HepG2 (cell line): ENCODE data around the gene NAALADL1. TPM values are rescaled to one million over a fixed set of nuclear protein-coding genes. Genes with fewer than 3 reads are reported as not detected.

Source experiments
- HDAC2 ChIP-seq: sonication (generic); formaldehyde crosslinking; IDR thresholded peaks from 2 replicates; pipeline ENCODE4 v1.4.0; 2020; ENCODE audit warnings: missing genetic modification reagents
- KLF11 ChIP-seq: IDR thresholded peaks from 2 replicates; pipeline ENCODE4 v1.6.1; 2016; ENCODE audit warnings: missing compliant biosample characterization
- PAXIP1 ChIP-seq: sonication (generic); formaldehyde crosslinking; conservative IDR thresholded peaks from 2 replicates; pipeline ENCODE4 v1.4.0; 2020; ENCODE audit warnings: mild to moderate bottlenecking, missing genetic modification reagents, moderate library complexity
- POLR2G ChIP-seq: fragments of 200-400 bp; formaldehyde crosslinking; IDR thresholded peaks from 2 replicates; pipeline ENCODE4 v1.6.1; 2018; ENCODE audit warnings: mild to moderate bottlenecking, low read depth, low read length, moderate library complexity
- RFXAP ChIP-seq: sonication (generic); formaldehyde crosslinking; IDR thresholded peaks from 2 replicates; pipeline ENCODE4 v1.4.0; 2020; ENCODE audit warnings: missing genetic modification reagents, borderline replicate concordance
- SOX13 ChIP-seq, 3 experiments: fragments of 450-650 bp in 1 of 3; sonication (generic) in 1 of 3; formaldehyde crosslinking in 1 of 3; IDR thresholded peaks in 2 of 3; conservative IDR thresholded peaks in 1 of 3; 2 replicates each; pipeline versions ENCODE4 v1.5.0 to v1.6.1; 2016 to 2020; ENCODE audit warnings: antibody characterized with exemption in 1 of 3, mild to moderate bottlenecking in 1 of 3, missing compliant biosample characterization in 1 of 3, missing genetic modification reagents in 1 of 3, moderate library complexity in 1 of 3
- TEAD3 ChIP-seq: optimal IDR thresholded peaks from 2 replicates; pipeline ENCODE3; 2016; ENCODE audit warnings: borderline replicate concordance
- TFDP1 ChIP-seq: IDR thresholded peaks from 2 replicates; pipeline ENCODE4 v1.6.1; 2016; ENCODE audit warnings: missing compliant biosample characterization, missing genetic modification reagents, borderline replicate concordance
- ZBTB34 ChIP-seq: sonication (generic); formaldehyde crosslinking; IDR thresholded peaks from 2 replicates; pipeline ENCODE4 v1.8.0; 2022; ENCODE audit warnings: mild to moderate bottlenecking, missing genetic modification reagents
- ZBTB7A ChIP-seq: sonication (generic); formaldehyde crosslinking; IDR thresholded peaks from 2 replicates; pipeline ENCODE4 v1.8.0; 2022; ENCODE audit warnings: mild to moderate bottlenecking, missing genetic modification reagents
- ZNF687 ChIP-seq: sonication (generic); formaldehyde crosslinking; IDR thresholded peaks from 2 replicates; pipeline ENCODE4 v1.5.1; 2020; ENCODE audit warnings: mild to moderate bottlenecking, missing genetic modification reagents, moderate library complexity
- polyA plus RNA-seq, 8 experiments: library from polyadenylated mRNA; depleted of rRNA in 3 of 8; stranded (reverse) in 7 of 8; unstranded in 1 of 8; fragments of >200 nt; fragmentation: Illumina TruSeq in 4 of 8; extraction: Trizol in 4 of 8; gene quantifications; 2 replicates each; pipeline versions ENCODE4 v1.2.1 to v1.2.3, GENCODE V29; 2011 to 2016; ENCODE audit warnings: low read depth in 4 of 8, missing spikeins in 1 of 8, mixed read lengths in 1 of 8; ENCODE audit not compliant: insufficient read depth in 1 of 8
- total RNA-seq, 5 experiments: library from RNA; depleted of rRNA; stranded (reverse); fragments of >200 nt; fragmentation: Illumina TruSeq; extraction: Trizol; gene quantifications; 2 replicates each; pipeline ENCODE4 v1.2.3, GENCODE V29; 2016; ENCODE audit warnings: low read depth in 1 of 5
- TF ChIP-seq, protein P1 (sequence below), 2 experiments: sonication (generic) in 1 of 2; formaldehyde crosslinking in 1 of 2; IDR thresholded peaks; 2 replicates each; pipeline versions ENCODE4 v1.4.0 to v1.6.1; 2018 to 2020; ENCODE audit warnings: missing genetic modification reagents in 2 of 2, borderline replicate concordance in 1 of 2, low read depth in 1 of 2, mild to moderate bottlenecking in 1 of 2, missing biosample characterization in 1 of 2

NAALADL1 gene
- total and polyA plus RNA-seq, 2 of the 13 experiments (the other 11 are each of a cell fraction or from before 2014, with no cell fraction given) = 9.3 to 33.9 TPM

GRCh38 chr11:65058419-65059054, at the start of gene NAALADL1 (continued):
- TF ChIP-seq ZNF687 (CRISPR knock-in tag) = no peak
- peak; percentile 41; the same call in 1 of the 2 replicates for TF ChIP-seq ZBTB34 (CRISPR knock-in tag)
- TF ChIP-seq TFDP1 = no peak
- TF ChIP-seq, protein P1, sequence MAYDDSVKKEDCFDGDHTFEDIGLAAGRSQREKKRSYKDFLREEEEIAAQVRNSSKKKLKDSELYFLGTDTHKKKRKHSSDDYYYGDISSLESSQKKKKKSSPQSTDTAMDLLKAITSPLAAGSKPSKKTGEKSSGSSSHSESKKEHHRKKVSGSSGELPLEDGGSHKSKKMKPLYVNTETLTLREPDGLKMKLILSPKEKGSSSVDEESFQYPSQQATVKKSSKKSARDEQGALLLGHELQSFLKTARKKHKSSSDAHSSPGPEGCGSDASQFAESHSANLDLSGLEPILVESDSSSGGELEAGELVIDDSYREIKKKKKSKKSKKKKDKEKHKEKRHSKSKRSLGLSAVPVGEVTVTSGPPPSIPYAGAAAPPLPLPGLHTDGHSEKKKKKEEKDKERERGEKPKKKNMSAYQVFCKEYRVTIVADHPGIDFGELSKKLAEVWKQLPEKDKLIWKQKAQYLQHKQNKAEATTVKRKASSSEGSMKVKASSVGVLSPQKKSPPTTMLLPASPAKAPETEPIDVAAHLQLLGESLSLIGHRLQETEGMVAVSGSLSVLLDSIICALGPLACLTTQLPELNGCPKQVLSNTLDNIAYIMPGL (CRISPR knock-in tag; IDR thresholded peaks at IDR 0.05; ENCODE audit: borderline replicate concordance in 1 of 2, low read depth in 1 of 2) = peak in 1 of 2 experiments; percentile 13; a peak in 1 of 4 replicates
- peak; percentile 43; the same call in 1 of the 2 replicates for TF ChIP-seq HDAC2 (CRISPR knock-in tag)
- TF ChIP-seq SOX13 (IDR thresholded peaks at IDR 0.05) = no peak
- peak in 1 of 2 experiments; percentile 21; a peak in 1 of 4 replicates for TF ChIP-seq SOX13 (CRISPR knock-in tag; conservative IDR thresholded peaks at IDR 0.05 in 1 of 2, IDR thresholded peaks at IDR 0.05 in 1 of 2)
- TF ChIP-seq KLF11 (CRISPR knock-in tag) = no peak
- peak; percentile 56 for TF ChIP-seq TEAD3 (CRISPR knock-in tag)
- peak; percentile 40; the same call in 1 of the 2 replicates for TF ChIP-seq ZBTB7A (CRISPR knock-in tag)
- peak; percentile 7; the same call in 1 of the 2 replicates for TF ChIP-seq RFXAP (CRISPR knock-in tag)
- TF ChIP-seq POLR2G = peak; percentile 39; the same call in 1 of the 2 replicates
- peak; percentile 81; the same call in 1 of the 2 replicates for TF ChIP-seq PAXIP1 (CRISPR knock-in tag)
